ENCODE data around the gene GATA2.
A peak's percentile ranks its signal among the peaks of the same experiment; 100 is the strongest.

Gene GATA2

DNA sequence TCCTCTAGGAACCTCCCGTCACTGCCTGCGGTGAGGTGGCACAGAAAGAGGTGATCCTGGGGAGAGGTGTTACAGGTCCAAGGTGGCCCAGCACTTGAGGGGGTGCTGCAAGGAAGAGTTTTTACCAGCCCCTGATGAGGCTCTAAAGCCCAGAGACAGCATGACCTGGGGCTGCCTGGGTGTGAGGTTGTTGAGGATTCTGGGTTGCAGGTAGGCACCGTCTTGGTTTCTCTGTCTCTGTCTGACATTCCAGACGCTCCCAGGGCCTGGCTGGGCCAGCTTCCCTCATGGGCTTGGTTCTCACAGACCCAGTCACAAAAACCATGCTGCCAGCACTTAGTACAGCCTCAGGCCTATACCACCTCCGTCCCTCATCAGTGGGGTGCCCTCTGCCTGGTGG, 57.4 kb downstream of the GATA2 start:
- Histone ChIP-seq H3K9me3 (no peaks in the 10 kb centered on the region), H3K4me1 (peaks cover 0 to 15% (median 12%) of the 10 kb centered on the region in 4 donors), H3K36me3 (no peaks in the 10 kb centered on the region), H3K27me3 (peaks cover 0 to 69% of the 10 kb centered on the region in 2 donors), H3K27ac (no peak overlapping the region), H3K4me3 (no peak overlapping the region)
- TF ChIP-seq, protein P1, sequence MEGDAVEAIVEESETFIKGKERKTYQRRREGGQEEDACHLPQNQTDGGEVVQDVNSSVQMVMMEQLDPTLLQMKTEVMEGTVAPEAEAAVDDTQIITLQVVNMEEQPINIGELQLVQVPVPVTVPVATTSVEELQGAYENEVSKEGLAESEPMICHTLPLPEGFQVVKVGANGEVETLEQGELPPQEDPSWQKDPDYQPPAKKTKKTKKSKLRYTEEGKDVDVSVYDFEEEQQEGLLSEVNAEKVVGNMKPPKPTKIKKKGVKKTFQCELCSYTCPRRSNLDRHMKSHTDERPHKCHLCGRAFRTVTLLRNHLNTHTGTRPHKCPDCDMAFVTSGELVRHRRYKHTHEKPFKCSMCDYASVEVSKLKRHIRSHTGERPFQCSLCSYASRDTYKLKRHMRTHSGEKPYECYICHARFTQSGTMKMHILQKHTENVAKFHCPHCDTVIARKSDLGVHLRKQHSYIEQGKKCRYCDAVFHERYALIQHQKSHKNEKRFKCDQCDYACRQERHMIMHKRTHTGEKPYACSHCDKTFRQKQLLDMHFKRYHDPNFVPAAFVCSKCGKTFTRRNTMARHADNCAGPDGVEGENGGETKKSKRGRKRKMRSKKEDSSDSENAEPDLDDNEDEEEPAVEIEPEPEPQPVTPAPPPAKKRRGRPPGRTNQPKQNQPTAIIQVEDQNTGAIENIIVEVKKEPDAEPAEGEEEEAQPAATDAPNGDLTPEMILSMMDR (IDR thresholded peaks at IDR 0.05) = no peak
- DNase-seq = no peak
- intact Hi-C loops (cut with DNase I; ENCODE audit: low total_unique reads) = no loop called here

DNA sequence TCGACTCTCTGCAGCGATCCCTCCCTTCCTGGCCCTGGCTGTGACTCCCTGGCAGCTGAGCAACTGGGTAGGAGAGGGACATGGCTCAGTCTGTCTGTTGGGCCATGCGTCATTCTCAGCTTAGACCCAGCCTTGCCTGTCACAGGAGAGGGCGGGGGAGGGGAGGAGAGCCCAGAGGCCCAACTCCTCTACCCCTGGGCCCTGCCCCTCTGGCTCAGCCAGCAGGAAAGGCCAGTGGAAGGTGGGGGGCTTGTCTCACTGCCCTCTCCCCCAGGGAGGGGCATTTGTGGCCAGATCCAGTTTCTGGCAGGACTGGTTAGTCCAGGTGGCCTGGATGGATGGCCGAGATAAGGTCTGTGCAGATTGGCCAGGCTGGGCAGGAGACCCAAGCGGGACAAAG, 57.9 kb downstream of the GATA2 start:
- no peak overlapping the region for H3K4me3 ChIP-seq
- DNase-seq = no peak
- H3K27ac ChIP-seq = no peak overlapping the region
- H3K27me3 ChIP-seq = peaks cover 0 to 71% of the 10 kb centered on the region in 2 donors
- no peaks in the 10 kb centered on the region for H3K36me3 ChIP-seq
- intact Hi-C loops (cut with DNase I; ENCODE audit: low total_unique reads) = no loop called here
- peaks cover 0 to 15% (median 12%) of the 10 kb centered on the region in 4 donors for H3K4me1 ChIP-seq
- no peaks in the 10 kb centered on the region for H3K9me3 ChIP-seq
- TF ChIP-seq, protein P1 (IDR thresholded peaks at IDR 0.05) = no peak

DNA sequence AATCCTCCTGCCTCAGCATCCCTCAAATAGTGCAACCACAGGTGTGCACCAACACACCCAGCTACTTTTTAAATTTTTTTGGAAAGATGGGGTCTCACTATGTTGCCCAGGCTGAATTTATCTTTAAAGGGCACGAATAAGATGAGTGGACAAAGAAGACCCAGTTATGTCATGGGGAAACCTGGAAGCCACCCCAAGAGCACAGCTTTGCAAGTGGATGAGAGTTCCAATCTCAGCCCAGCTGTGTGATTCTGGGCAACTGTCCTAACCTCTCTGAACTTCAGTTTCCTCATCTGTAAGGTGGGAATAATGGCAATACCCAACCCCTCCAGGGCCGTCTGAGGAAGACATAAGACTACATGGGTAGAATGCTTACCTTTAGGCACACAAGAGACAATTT, 58.5 kb downstream of the GATA2 start:
- no peak overlapping the region for H3K4me3 ChIP-seq
- H3K27me3 ChIP-seq = peaks cover 0 to 73% of the 10 kb centered on the region in 2 donors
- intact Hi-C loops (cut with DNase I; ENCODE audit: low total_unique reads) = no loop called here
- H3K4me1 ChIP-seq = peaks cover 0 to 15% (median 12%) of the 10 kb centered on the region in 4 donors
- TF ChIP-seq, protein P1 (IDR thresholded peaks at IDR 0.05) = no peak
- no peaks in the 10 kb centered on the region for H3K36me3 ChIP-seq
- H3K9me3 ChIP-seq = no peaks in the 10 kb centered on the region
- DNase-seq = no peak
- H3K27ac ChIP-seq = no peak overlapping the region

DNA sequence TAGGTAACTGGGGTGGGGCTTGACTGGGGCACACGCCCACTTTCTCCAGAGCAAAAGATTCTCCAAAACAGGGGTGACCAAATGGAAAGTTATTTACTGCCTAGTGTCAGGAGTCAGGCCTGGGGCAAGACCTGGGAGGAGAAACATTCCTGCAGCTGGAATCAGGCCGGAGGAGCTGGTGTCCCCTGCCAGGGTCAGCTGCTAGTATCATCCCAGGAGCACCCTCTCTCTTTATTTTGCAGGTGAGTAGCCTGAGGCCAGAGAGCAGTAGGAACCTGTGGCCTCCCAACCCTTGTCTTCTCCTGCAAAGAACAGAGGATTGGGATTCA, 59.2 kb downstream of the GATA2 start:
- H3K27me3 ChIP-seq = peaks cover 0 to 75% of the 10 kb centered on the region in 2 donors

DNA sequence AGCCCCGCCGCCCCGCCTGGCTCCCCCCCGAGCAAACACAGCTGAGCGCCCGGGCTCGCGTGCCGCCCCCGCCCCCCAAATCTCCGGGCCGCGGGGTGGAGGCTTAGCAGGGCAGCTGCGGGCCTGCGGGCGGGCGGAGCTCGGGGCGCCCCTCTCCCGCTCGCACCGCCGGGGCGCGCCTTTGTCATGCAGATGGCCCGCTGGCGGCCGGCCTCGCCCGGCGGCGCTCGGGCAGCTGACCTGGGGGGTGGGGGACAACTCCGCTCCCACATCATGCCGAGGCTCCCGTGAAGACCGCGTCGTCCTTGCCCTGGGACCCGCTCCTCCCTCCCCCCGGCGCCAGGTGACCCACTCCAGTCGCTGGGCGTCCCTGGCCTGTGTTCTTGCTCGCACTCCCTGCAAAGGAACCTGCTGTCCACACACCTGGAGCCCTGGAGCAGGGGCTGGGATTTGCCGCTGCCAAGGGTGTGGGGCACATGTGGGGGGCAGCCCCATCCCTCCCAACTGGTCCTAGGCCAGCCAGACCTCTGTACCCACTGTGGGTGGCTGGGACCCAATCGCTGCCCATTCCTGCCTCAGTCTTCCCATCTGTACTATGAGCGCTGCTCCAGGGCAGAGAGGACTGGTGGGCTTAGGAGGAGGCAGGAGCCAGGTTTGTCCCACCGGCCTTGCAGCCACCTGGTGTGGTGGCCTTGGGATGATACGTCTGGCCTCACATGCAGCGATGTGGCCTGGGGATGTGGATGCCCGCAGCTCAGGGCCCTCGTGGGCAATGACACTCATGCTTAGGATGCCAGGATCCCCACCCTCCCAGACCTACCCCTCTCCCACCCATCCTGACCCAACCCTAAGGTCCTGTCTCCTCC, 59.8 kb downstream of the GATA2 start:
- H3K27me3 ChIP-seq = peaks cover 0 to 75% of the 10 kb centered on the region in 2 donors
- H3K9me3 ChIP-seq = no peaks in the 10 kb centered on the region
- H3K27ac ChIP-seq = no peak overlapping the region
- DNase-seq = no peak
- H3K4me1 ChIP-seq = peaks cover 0 to 15% (median 12%) of the 10 kb centered on the region in 4 donors
- peak overlapping the region; percentile 1 to 37 for H3K4me3 ChIP-seq
- intact Hi-C loops (cut with DNase I; ENCODE audit: low total_unique reads) = no loop called here
- H3K36me3 ChIP-seq = no peaks in the 10 kb centered on the region
- TF ChIP-seq, protein P1 (IDR thresholded peaks at IDR 0.05) = no peak

More for the DNA sequence above, 59.2 kb downstream of the GATA2 start:
- no peak for DNase-seq
- TF ChIP-seq, protein P1 (IDR thresholded peaks at IDR 0.05) = no peak
- H3K9me3 ChIP-seq = no peaks in the 10 kb centered on the region
- no peak overlapping the region for H3K4me3 ChIP-seq
- H3K27ac ChIP-seq = no peak overlapping the region
- no peaks in the 10 kb centered on the region for H3K36me3 ChIP-seq
- intact Hi-C loops (cut with DNase I; ENCODE audit: low total_unique reads) = no loop called here
- peaks cover 0 to 15% (median 12%) of the 10 kb centered on the region in 4 donors for H3K4me1 ChIP-seq

Measured in tibial artery (tissue), 4 donors.